CD4-positive, alpha-beta T cell treated with Interleukin-15 for 1 hour (primary cell): ENCODE measurements around the gene ID2.
"Not testable (repeated sequence)": the region's sequence is repeated elsewhere in the genome, so short reads cannot be mapped to it uniquely, and the experiment has no call there.

Experiments used
- DNase-seq: peaks from one replicate; pipeline ENCODE4 v3.0.0-alpha.2; 2020

Gene ID2

GRCh38 chr2:8691859-8692437 lies 10.1 kb downstream of the ID2 start:
- DNase-seq: no peak

DNA sequence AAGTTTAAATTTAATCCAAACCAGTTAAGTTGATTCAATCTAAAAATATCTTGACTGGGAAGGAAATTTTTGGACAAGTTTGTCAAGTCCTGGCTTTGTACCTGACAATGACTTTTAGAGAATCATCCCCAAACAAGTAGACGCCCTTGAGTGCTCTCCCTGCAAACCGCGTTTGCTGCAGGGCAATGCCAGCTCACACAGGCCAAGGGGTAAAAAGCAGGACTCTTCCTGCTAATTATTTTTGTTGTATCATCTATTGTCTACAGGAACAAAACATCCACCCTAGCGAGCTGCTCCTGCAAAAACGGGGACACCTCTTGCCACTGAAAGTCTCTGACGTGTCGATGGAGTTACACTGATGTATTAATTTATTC lies 10.9 kb downstream of the ID2 start:
- no peak for DNase-seq

- DNase-seq: no peak
Measured at GRCh38 chr2:8693157-8693821, 11.4 kb downstream of the ID2 start.

DNA sequence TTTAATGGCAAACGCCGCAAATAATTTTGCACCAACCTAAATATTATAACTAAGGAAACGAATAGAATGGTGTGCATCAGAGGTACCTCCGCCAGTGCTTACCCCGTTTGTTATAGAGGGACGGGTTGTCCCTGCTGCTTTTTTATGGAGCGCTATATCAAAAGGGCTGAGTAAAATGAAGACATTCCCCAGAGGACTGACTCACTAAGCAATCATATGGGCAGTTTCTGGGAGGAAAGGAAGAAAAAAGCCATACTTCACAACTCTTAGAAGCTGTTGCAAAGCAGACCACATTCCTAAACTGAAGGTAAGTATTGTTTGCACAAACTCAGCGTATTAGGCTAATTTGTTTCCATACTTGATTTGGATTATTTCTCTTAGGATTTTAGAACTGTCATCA lies 12.9 kb downstream of the ID2 start:
- DNase-seq: no peak

GRCh38 chr2:8697190-8697589 lies 15.3 kb downstream of the ID2 start:
- DNase-seq: no peak

DNA sequence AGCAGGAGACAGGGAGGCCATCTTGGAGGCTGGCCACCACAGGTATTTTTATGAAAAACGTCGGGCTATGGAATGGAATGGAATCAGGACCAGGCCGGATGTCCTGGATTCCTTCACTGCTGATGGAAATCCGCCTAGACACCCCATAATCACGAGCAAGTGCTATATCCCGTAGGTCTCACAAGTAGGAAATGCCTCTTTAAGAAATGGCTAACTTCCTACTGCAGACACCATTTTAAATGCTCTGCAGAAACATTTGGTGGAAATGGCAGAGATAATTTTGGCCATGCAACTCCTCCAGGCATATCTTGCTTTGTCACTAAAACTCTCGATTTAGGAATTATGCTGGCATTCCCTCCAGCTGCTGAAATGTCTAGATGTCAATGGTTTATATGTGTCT lies 18.0 kb downstream of the ID2 start:
- DNase-seq: no peak

- DNase-seq: no peak
Measured at GRCh38 chr2:8701681-8702379, 20.0 kb downstream of the ID2 start.

DNA sequence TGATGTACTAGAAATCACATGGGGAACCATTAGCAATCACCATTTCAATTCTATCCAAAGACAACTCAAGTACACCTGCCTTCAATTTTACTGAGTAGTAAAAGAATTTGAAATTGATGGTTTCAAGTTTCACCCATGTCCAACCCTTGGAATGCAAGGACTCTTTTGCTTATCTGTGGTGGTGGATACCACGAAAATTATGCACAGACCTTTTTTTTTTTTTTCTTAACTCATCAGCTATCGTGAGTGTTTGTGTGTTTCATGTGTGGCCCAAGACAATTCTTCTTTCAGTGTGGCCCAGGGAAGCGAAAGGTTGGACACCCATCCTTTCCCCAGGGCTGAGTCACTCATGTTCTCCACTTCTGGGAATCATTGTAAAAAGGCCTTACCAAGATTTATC lies 23.1 kb downstream of the ID2 start:
- no peak for DNase-seq

DNA sequence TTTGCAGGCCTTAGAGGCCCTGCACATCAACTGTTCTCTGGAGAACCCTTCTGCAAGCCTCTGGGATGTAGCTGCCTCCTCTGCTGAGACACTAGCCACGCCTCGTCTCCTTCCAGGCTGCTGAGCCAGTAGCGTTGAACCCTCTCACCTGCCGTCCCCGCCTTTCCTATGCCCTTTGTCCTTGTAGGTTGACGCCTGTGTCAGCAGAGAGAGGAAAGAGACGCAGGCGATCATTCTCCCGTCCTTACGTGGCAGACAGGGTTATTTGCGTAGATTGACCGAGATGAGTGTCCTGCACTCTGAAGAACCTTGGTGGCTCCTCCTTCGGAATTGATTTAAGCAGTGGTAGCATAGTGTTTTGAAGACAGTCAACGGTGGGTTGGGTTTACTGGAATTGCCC lies 27.8 kb downstream of the ID2 start:
- no peak for DNase-seq

GRCh38 chr2:8710951-8711350 lies 29.1 kb downstream of the ID2 start:
- no peak for DNase-seq

DNA sequence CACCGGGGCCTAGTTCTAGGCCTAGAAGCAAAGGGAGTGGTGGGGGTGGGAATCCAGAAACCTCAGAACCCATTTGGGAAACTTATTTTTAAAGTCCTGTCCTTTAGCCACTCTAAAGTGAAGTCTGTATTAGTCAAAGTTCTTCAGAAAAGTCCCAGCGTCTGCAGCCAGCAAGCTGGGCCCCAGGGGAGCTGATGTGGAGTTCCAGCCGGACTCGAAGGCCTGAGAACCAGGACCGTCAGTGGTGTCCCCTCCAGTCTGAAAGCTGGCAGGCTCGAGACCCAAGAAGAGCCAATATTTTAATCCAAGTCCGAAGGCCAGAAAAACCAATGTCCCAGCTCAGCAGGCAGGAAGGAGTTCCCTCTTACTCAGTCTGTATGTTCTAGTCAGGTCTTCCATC lies 32.4 kb downstream of the ID2 start:
- DNase-seq: no peak

DNA sequence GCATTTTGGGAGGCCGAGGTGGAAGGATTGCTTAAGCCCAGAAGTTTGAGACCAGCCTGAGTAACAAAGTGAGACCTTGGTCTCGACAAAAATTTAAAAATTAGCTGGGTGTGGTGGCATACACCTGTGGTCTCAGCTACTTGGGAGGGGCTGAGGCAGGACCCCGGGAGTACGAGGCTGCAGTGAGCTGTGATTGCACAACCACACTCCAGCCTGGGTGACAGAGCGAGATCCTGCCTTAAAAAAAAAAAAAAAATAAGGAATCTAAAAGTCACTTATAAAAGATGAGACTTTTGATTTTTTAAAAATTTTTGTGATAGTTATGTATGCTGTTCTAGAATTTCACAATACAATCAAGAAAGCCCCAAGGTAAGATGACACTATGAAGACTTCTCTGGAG lies 33.1 kb downstream of the ID2 start:
- no peak for DNase-seq

DNA sequence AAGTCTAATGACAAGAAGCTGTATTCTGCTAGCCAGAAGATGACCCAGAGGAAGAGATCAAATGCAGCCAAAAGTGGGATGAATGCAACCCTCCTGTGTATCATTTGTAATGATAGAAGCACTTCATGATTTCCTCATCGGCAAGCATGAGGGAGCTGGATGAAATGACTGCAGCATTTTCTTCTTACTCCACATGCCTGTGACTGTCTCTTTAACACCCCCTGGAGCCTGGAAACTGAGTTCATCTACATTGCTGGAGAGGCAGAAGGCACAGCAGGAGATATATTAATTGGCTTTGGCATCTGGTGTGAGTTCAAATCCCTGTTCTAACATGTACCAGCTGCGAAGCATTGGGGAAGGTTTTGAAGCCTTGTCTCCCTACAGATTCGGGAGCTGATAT lies 37.7 kb downstream of the ID2 start:
- DNase-seq: no peak

GRCh38 chr2:8720741-8721140 lies 38.9 kb downstream of the ID2 start:
- DNase-seq: no peak

GRCh38 chr2:8721410-8721809 lies 39.6 kb downstream of the ID2 start:
- DNase-seq: no peak

DNA sequence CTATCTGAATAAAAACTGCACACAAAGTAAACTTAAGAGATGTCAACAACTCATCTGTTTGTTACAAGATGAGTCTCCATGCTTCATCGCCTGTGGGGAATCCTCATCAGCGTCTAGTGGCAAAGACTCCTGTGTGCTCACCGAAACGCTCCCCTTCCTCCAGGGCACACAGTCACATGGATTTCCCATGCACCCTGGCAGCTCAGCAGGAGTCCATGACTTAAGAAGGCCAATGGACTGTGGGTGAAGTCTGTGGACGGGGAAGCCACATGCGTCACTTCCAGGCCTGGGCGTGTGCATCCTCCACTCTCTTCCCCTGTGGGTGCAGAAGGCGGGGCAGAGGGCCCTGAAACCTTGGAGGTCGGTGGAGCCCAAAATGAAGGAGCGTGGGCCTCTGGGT lies 41.1 kb downstream of the ID2 start:
- DNase-seq: no peak

DNA sequence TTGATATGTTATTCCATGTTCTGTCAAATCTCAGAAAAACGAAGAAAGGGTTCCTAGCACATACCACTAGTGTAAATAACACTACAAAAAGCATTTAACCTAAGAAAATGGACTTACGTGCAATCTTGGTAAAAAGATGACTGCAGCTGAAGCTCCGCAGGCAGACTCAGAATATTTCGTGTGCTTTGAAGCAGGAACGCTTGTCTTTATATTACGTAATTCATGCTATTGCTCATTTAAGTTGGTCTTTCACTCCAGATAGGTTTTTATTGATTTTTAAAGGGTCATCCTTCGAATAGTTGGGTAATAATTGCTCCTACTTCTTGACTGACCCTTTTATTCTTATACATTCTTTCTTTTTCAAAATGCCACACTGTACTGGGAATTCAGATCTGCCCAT lies 44.0 kb downstream of the ID2 start:
- no peak for DNase-seq

- no peak for DNase-seq
Measured at GRCh38 chr2:8728305-8729015, 46.6 kb downstream of the ID2 start.

GRCh38 chr2:8729101-8729500 lies 47.2 kb downstream of the ID2 start:
- DNase-seq: not testable (repeated sequence)

DNA sequence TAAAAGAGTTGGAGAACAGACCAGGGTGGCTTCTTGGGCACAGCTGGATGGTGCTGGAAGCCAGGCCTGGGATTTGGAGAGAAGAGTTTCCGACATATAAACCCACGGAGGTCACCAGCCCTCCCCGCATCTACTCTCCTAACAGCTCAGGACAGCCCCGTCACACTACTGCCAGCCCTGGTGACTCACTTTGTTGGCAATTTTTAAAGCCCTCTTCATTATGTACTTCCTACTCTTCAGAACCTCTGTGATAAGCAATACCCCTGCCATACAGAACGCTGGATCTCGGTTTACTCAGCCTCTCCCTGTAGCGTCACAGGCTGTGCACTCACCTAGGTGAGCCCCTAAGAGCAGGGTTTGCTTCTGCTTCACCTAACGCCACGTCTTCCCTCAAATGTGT lies 48.1 kb downstream of the ID2 start:
- no peak for DNase-seq

DNA sequence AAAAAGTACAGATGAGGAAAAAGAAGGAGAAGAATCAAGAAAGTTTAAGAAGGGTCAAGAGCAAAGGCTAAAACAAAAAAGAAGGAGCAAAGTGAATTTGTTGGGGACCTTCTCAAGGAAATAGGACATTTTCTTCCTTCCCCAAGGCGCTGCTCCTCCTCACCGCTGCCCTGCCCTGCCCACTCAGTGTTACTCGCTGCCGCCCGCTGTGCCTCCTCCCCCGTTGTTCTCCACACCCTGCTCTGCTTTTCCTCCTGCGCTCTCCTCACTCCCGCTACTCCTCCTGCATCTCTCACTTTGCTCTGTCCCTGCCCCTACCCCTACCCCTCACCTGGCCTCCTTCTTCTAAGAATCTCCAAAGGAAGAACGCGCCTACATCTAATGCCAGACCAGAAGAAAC lies 50.7 kb downstream of the ID2 start:
- DNase-seq: no peak
